NCI-H524 treated with DMSO at 0.1 percent for 48 hours (cell line): ENCODE measurements around the gene CREB5.

ENCODE experiments used
- DNase-seq: peaks from one replicate; lab custom pipeline; 2025; lab: John Stamatoyannopoulos, UW

The CREB5 gene

DNA sequence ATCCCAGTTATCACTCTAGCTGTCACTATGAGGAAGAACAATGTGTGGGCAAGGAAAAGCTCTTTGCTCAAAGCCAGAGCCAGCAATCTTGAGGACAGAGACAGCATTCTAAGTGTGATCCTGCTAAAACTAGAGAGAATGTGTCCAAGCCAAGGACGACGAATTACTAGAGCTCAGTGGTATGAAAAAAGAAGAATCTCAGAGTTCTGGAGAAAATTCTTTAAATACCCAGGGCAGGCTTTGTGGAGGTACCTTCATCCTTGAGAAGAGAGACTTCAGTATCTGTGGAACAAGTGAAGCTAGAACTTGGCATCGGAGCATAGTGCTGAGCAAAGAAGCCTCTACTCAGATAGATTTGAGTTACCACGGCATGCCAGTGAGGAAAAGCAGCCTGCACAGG, 336.0 kb downstream of the CREB5 start:
- no peak for DNase-seq

- no peak for DNase-seq
Observed at GRCh38 chr7:28748933-28749584, 336.7 kb downstream of the CREB5 start.

GRCh38 chr7:28749638-28750037, 337.3 kb downstream of the CREB5 start:
- no peak for DNase-seq

DNA sequence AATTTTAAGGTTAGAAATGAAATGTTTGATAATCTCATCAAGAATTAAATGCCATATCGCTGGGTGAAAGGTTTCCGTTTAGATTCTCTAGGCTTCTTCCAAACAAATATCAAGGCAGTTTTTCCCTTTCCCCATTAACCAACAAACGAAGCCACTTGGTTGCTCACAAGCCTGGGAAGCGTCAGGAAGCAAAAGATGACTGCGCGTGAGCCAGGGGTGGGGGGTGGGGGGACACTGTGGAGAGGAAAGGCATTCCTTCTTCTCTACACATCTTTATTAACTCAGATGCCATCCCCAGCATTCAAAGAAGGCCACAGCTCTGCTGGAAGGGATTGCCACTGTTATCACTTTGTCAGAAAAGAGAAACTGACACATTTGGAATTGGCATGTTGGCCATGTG, 338.7 kb downstream of the CREB5 start:
- no peak for DNase-seq

DNA sequence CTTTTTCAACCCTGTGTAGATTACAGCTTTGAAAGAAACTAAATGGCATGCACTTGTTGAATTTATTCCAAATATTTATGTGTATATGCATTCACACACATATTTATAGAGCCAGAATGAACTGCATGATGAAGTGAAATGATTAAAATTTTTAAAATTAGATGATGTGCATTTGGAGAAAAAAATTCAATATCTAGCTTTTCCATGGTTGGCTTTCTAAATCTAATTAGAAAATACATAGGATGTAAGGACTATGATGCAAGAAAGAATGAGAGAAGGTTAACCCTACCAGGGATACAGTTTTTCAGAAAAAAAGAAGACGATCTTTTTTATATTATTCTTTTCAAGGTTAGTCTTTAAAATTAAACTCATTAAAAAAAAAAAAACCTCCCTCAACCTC, 341.3 kb downstream of the CREB5 start:
- DNase-seq: no peak

- no peak for DNase-seq
Observed at GRCh38 chr7:28754027-28754426, 341.7 kb downstream of the CREB5 start.

- no peak for DNase-seq
Observed at GRCh38 chr7:28754447-28754846, 342.1 kb downstream of the CREB5 start.

DNA sequence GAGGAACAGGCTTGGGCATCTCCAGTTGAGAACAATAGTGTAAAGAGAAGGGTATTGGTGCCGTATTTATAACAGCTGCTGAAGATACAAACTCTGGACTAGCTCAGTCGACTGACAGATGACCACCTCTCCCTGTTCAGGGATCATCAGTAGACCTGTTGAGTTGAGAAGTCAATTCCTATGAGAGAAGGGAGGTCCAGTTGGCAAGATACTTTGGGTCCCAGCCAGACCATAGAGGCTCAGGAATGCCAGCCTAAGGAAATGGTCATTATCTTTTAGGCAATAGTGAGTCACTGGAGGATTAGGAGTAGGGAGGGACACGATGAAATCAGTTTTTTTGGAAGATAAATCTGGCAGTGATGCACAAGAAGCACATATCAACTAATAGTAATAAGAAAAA, 342.9 kb downstream of the CREB5 start:
- DNase-seq: no peak

- DNase-seq: no peak
Observed at GRCh38 chr7:28758186-28758585, 345.9 kb downstream of the CREB5 start.

DNA sequence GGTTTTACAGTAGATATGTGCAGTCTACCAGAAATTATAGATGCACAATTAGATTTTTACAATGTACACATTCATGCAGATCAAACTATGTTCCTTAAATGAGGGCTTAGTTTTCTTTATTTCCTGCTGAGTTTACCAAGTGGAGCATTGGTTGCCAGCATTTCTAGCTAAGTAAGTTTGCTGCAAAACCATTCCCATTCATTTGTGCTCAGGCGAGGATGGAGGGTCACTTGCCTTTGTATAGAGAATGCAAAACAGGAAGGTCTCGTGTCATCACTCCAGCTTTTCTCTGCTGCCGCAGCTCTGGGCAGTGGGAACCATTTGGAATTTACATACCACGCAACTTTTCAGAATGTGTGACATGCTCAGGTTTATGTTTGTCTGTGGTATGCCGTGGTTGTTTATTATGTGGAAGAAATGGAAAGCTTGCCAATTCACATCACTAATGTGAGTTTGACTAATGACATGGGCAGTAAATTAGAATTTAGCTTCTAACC, 347.2 kb downstream of the CREB5 start:
- DNase-seq: no peak

- DNase-seq: no peak
Observed at GRCh38 chr7:28761505-28761904, 349.2 kb downstream of the CREB5 start.

- DNase-seq: no peak
Observed at GRCh38 chr7:28762651-28763050, 350.3 kb downstream of the CREB5 start.

- DNase-seq: no peak
Observed at GRCh38 chr7:28766359-28766758, 354.0 kb downstream of the CREB5 start.

GRCh38 chr7:28767356-28767755, 355.0 kb downstream of the CREB5 start:
- DNase-seq: no peak

- no peak for DNase-seq
Observed at GRCh38 chr7:28768577-28769147, 356.3 kb downstream of the CREB5 start.

DNA sequence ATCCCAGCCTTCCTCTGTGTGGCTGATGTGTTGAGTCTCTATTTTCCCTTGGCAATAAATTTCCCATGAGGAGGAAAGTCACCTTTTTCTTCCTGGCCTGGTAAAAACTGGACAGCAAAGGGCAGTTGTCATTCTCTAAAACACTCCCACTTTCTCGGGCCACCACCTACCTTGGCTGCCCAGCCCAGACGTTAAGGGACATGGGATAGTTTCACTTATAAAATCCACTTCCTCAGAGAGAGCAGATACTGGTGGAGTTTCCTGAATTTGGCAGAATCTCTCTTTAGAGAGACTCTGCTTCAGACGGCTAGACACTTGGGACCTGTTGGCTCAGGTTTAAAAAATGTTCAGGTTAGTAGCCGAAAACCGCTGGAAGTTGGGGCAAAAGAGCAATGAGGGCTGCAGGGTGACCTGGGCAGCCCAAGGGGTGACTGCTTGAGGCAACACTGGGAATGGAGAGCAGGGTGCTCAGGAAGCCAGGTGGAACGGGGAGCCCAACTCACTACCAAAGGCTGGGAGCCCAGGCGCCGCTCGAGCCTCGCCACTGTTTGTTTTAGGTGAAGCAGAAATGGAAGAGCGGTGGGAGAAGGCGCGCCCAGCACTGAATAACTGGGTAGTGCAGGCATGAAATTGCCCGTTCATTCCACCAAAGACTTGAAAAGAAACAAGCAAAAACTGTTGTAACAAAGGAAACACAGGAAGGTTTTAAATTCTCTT, 359.7 kb downstream of the CREB5 start:
- no peak for DNase-seq

DNA sequence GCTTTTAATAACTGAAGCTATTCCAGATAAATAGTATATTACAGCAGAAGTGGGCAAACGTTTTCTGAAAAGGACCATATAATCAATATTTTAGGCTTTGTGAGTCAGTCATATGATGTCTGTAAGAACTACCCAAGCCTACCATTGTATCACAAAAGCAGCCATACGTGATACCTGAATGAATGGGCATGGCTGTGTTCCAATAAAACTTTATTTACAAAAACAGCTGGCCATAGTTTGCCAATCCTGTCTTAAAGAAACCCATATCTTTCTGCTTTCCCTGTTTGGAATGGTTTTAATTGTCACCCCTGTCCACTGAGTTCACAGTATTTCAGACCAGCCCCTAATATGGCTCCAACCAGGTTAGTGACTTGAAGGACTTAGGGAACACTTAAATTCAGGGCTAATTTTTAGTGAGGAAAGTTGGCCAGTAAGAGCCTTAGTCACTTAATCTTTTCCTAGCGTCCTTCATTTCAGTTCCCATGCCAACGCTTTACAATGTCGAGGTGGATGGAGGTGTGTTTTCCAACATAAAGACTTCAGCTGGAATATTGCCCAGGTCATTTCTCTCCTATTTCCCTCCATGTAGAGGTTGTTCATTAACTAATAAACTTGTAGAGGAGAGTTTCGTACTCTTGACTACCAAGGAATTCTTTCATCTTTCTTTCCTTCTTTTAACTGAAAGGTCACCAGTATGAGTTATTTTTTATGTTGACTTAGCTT, 361.3 kb downstream of the CREB5 start:
- no peak for DNase-seq

GRCh38 chr7:28774261-28774988, 362.1 kb downstream of the CREB5 start:
- no peak for DNase-seq

- no peak for DNase-seq
Observed at GRCh38 chr7:28776463-28777157, 364.3 kb downstream of the CREB5 start.

DNA sequence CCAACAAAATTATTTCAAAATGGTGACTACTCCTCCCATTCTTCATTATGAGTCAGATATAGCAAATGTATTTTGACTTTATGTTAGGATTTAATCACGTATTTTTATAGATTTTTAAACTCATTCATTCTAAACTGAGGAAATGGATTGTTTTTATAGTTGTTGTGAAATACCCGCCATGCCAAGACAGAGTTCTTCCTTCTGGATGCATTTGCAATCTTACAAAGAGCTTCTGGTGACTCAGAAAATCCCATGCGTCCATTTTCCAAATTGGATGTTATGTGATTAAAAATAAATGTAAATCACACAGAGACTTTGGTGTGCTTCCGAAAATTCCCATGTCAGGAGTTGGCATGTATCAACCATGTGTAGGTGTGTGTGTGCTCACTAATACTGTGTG, 366.5 kb downstream of the CREB5 start:
- no peak for DNase-seq

GRCh38 chr7:28779954-28780353, 367.6 kb downstream of the CREB5 start:
- no peak for DNase-seq
